DND-41 (cell line): ENCODE data around the gene HNRNPA1L2.
"Not testable (repeated sequence)": the region's sequence is repeated elsewhere in the genome, so short reads cannot be mapped to it uniquely, and the experiment has no call there.

ENCODE experiments used
- CTCF ChIP-seq: IDR thresholded peaks from 2 replicates; pipeline ENCODE4 v1.5.1; 2012; ENCODE audit warnings: borderline replicate concordance, low read length, moderate library complexity, mild to moderate bottlenecking; ENCODE audit not compliant: poor library complexity, severe bottlenecking; ENCODE audit errors: extremely low read depth
- EZH2 ChIP-seq: IDR thresholded peaks from 3 replicates; pipeline ENCODE4 v1.6.1; 2012; ENCODE audit warnings: borderline replicate concordance, low read depth, mild to moderate bottlenecking, moderate library complexity, low read length, inconsistent platforms; ENCODE audit not compliant: severe bottlenecking

GRCh38 chr13:52685806-52686205, 43.6 kb downstream of the HNRNPA1L2 start:
- TF ChIP-seq CTCF, EZH2: not testable (repeated sequence)
